GM18498 (cell line): ENCODE data around the gene CDC42BPB.

Experiments
- ATAC-seq: cut with Tn5 transposase; IDR thresholded peaks from one replicate; pipeline ENCODE4 v1.9.1; 2021; ENCODE audit warnings: mild to moderate bottlenecking, moderate library complexity; ENCODE audit not compliant: unreplicated experiment

The CDC42BPB gene

DNA sequence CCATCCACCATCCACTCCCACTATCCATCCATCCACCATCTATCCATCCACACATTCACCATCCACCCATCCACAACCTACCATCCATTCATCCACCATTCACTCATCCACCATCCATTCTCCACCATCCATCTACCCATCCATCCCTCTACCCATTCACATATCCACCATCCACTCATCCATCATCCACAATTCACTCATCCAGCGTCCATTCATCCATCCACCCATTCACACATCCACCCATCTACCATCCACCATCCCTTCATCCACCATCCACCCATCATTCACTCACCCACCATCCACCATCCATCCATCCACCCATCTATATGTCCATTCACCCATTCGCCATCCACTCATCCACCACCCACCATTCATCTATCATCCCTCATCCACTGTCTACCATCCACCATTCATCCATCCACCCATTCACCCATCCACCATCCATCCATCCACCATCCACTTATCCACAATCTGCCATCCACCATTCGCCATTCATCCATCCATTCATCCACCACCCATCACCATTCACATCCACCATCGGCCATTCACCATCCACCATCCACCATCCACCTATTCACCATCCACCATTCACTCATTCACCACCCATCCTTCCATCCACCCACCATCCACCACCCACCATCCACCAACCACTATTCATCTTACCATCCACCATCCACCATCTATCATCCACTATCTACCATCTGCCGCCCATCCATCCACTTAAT, 136.9 kb downstream of the CDC42BPB start:
- no peak for ATAC-seq

GRCh38 chr14:102918438-102918837, 138.9 kb downstream of the CDC42BPB start:
- no peak for ATAC-seq

- no peak for ATAC-seq
Observed at GRCh38 chr14:102917469-102918211, 139.7 kb downstream of the CDC42BPB start.

GRCh38 chr14:102917056-102917385, 140.3 kb downstream of the CDC42BPB start:
- no peak for ATAC-seq

DNA sequence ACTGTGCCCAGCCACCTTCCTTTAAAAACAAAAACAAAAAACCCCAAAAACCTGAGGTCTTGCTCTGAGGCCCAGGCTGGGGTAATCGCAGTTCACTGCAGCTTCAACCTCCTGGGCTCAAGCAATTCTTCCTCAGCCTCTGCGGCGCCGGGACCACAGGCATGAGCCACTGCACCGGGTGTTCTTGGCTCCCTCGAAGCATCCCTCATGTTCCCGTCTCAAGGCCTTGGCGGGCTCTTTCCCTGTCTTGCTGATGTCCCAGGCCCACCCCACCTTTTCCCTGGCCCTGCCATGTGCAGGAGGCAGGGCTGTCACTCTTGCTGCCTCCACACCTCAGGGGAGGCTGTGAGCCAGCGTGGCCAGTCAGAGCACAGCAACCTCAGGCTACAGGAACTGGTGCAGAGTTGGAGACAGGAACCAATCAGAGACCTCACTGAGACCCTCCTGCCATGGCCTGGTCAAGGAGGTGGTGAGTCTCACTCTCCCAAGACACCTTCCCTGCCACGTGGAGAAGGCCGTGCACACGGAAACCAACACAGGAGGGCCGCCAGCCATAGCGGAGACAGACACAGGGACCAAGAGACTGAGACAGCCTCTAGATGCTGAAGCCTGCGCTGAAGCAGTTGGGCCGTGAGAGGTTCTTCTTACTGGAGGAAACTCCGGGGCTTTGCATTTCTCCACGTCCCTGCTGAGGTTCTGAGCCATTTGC, 140.8 kb downstream of the CDC42BPB start:
- ATAC-seq = no peak

- ATAC-seq = no peak
Observed at GRCh38 chr14:102915292-102916110, 141.8 kb downstream of the CDC42BPB start.

- ATAC-seq = no peak
Observed at GRCh38 chr14:102914474-102915291, 142.7 kb downstream of the CDC42BPB start.

DNA sequence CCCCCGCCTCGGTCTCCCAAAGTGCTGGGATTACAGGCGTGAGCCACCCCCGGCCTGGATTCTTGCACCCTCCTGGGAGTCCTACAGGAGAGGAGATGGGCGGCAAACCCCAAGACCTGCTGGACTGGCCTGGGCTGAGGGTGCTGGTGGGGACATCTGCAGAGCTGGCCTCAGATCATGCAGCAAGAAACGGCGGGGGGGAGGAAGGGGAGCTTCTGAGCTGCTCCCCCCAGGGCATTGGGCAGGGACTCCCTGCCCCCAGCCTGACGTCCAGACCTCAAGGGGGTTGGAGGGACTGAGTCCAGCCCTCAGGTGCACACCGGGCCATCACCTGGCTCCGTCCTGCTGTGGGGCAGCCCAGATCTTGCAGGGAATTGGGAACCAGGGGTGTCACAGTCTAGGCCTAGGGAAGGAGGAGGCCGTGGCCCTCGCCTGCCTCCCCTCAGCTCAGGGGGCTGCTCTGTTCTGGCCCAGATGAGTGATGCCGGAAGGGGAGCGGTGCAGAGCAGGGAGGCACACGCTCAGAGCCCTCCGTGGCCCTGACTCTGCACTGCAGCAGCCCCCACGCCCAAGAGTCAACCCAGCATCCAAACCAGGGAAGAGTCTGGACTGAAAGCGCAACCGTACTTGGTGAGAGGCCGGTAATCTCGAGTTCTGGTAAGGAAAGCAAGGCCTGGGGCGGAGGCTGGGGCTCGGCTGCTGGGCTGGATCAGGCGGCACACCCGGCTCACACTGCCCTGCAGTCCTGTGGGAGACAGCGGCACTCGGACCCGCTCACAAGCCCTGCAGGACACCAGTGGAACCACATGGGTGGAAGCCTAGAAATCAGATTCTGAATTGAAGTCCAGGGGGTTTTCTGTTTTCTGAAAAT, 143.8 kb downstream of the CDC42BPB start:
- ATAC-seq = no peak

- no peak for ATAC-seq
Observed at GRCh38 chr14:102911991-102912761, 145.2 kb downstream of the CDC42BPB start.

GRCh38 chr14:102911541-102911951, 145.8 kb downstream of the CDC42BPB start:
- ATAC-seq = no peak

GRCh38 chr14:102910442-102910841, 146.9 kb downstream of the CDC42BPB start:
- no peak for ATAC-seq

GRCh38 chr14:102909911-102910310, 147.4 kb downstream of the CDC42BPB start:
- ATAC-seq = no peak

- ATAC-seq = no peak
Observed at GRCh38 chr14:102909462-102909861, 147.9 kb downstream of the CDC42BPB start.

DNA sequence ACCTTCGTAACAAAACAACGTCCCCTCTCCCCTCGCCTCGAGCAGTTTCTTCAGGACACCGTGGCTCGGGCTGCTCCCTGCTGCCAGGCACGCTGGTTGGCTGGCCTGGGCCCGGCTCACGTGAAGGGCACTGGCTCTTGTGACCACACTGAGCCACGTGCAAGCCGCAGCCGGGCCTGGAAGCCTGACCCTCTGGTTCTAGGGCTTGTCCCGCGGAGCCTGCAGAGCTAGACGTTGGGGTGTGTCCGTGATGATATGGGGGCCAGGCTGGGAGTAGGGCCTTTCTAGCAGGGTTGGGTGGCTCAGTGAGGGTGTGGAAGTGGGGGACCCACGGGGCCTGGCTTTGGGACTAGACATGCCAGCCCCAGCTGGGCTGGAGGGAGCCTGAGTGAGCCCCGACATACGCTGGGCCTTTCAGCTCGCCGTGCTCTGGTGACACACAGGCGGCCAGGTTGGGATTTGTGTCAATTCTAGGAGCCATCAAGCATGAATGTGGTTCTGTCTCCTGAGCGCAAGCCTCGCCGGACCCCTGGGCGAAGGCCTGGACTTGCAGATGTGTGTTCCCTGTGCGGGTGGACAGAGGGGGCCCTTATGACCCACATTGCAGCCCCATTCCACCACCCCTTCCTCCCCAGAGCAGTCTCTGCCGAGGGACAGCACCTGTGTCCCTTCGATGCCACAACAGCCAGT, 148.4 kb downstream of the CDC42BPB start:
- ATAC-seq = no peak

- no peak for ATAC-seq
Observed at GRCh38 chr14:102907980-102908730, 149.2 kb downstream of the CDC42BPB start.

GRCh38 chr14:102907303-102907844, 150.0 kb downstream of the CDC42BPB start:
- ATAC-seq = no peak
